Fibroblast of peridontal ligament (primary cell): ENCODE measurements around the gene OR2J1.
"Not testable (repeated sequence)": the region's sequence is repeated elsewhere in the genome, so short reads cannot be mapped to it uniquely, and the experiment has no call there.

Experiments used
- DNase-seq: peaks from one replicate; pipeline ENCODE4 v3.0.0-alpha.2; 2010; ENCODE audit errors: extremely low read depth

OR2J1 gene

DNA sequence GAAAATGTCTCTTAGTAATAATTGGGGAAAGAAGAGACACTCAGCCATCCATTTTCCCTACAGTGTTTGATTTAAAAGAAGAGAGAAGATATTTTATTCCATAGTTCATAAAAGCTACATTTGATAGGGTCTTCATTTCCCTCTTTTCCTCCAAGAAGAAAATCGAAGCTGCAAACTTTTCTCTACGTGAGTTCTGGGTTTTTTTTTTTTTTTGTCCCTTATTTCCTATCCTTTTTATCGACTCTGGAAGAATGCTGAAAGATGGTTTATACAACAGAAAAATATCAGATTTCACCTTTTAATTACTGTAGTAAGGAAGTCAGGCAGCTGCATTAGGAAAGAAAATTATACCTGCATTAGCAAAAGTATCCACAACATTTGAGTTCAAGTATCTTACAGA is at the start of gene OR2J1:
TSS of gene OR2J1 (plus strand) at position 301 of the 400 bp plus-strand sequence. CDS start 1,453 bp downstream, outside the sequence.
- no peak for DNase-seq

DNA sequence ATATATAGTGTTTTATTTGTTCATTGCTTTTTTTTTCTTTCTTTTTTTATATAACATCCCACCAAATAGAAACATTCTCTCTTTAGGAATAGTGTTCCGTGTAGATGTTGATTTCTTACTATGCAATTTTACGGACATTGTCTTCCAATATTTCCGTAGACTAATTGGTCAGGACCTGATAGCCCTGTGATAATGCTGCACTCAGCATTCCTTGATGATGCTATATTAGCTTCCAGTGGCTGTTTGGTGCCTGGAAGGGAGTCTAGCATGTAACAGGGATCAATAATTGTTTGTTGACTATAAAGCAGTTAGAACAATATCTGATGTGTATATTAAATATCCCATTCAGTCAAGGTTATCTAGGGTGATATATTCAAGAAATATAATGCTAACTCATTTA is 47.6 kb upstream of the OR2J1 start:
- no peak for DNase-seq

DNA sequence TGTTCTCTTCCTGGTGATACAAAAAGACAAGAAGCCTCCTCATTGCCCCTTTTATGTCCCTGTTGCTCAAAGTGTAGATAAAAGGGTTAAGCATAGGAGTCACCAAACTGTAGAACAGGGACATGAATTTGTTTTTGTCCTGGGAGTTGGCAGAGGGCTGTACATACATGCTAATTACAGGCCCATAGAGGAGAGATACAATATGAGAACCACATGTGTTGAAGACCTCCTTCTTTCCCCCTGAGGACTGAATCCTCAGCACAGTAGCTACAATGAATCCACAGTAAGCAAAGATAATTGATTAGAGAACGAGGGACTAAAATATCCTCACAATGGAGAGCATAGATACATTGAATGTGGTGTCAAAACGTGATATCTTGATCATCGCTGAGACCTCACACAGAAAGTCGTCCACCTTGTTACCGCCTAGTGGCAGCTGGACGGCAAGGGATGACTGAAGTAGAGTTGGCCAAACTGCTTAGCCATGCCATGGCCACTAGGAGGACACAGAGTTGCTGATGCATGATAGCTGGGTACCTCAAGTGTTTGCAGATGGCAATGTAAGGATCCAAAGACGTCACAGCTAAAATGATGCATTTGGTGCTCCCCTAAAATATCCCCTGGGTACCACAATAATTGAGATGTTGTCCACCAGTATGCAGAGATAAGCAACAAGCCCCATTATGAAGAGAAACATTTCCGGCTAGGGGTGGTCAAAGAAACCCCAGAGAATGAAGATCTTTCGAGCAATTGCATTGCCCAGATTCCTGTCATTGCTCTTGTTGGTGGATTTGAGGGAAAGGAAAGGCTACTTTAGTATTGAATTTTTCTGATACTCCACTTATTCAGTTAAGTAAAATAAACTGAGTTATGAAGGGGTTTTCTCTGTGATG is 27.2 kb upstream of the OR2J1 start:
- no peak for DNase-seq

DNA sequence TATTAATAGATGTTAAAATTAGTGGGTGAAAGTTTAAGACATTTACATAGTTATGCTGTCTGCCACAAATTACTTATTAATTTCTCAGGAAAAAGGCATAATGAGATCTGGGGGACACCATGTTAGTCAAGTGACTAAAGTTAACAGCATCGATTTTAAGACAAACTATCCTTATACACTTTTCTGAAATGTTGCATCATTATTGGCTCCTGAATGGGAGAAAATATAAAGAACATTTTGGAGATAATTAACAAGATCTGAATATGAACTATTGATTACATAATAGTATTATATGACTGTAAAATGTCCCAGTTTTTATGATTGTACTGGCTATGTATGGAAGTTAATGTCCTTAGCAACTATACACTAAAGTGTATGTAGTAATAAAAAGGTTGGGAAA is 20.1 kb upstream of the OR2J1 start:
- no peak for DNase-seq

DNA sequence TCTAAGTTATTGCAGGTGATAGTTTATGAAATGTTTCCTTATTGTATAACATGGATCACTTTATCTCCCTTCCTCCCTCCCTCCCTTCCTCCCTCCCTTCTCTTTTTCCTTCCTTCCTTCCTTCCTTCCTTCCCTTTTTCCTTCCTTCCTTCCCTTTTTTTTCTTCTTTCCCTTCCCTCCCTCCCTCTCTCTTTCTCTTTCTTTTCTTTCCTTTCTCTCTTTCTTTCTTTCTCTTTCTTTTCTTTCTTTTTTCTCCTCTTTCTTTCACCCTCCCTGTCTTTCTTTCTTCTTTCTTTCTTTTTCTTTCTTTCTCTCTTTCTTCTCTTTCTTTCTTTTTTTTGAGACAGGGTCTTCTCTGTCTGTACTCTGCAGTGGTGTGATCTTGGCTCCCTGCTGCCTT is 18.0 kb upstream of the OR2J1 start:
- no peak for DNase-seq

DNA sequence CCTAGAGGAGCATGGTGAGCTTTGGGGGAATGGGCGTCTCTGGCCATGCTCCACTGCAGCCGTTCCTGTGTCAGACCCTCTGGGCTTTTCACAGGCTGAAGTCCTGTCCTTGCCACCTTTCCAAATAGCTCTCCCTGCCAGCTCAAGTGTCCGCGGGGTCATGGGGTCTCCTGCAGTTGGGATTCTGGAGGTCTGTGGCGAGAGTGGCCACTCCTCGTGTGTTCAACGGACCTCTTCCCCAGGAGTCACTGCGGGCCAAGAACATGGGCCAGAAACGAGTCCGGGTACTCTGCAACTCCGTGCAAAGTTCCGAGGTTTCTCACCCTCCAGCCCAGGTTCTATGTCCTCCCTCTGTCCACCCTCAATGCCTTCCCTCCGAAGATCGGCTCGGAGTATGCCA is 16.8 kb upstream of the OR2J1 start:
- DNase-seq = no peak

DNA sequence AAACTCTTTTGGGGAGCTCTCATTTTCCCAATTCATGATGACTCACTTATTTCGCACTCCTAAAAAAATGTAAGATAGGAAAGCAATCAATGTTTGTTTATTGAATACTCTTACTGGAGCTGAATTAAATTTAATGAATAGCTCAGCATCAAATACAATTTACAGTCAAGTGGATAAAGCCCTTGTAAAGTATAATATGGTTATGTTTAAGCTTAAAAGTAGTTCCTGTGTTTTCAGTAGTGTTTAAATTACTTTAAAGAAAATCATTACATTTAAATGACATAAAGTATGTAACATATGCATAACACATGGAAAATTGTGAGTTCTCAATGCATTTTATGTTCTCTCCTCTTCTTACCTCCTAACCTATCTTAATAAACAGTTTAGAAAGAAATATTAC is 12.1 kb upstream of the OR2J1 start, which contains the start of gene OR2B3:
TSS of gene OR2B3 (minus strand) at position 101 of the 400 bp plus-strand sequence. CDS start at position 36, 65 bp downstream.
- no peak for DNase-seq

DNA sequence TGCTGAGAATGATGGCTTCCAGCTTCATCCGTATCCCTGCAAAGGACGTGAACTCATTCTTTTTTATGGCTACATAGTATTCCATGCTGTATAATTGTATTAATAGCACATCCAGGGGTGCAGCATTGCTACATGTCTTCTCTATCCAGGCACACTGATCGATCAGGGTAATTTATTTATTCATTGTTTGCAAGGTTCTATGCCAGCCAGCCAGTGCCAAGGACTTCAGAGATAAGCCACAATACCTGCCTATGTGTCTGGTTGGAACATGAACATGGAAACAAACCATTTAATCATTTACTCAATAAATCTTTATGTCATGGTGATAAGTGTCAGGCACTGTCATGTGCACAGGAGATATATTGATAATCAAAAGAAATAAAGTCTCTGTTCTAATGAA is 6.3 kb upstream of the OR2J1 start:
- DNase-seq = no peak

DNA sequence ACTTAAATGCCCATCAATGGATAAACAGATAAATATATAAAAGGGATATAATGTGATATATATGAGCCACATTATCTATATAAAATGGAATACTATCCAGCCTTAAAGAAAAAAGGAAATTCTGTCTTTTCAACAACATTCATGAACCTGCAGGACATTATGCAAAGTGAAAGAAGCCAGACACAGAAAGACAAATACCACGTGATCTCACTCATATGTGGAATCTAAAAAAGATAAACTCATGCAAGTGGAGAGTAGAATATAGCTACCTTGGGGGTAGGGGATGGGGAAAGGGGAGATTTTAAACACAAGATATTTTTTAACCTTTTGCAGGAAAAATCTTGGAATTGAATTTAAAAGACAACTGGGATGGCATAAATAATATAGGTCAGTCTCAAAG is 1.5 kb upstream of the OR2J1 start:
- no peak for DNase-seq

DNA sequence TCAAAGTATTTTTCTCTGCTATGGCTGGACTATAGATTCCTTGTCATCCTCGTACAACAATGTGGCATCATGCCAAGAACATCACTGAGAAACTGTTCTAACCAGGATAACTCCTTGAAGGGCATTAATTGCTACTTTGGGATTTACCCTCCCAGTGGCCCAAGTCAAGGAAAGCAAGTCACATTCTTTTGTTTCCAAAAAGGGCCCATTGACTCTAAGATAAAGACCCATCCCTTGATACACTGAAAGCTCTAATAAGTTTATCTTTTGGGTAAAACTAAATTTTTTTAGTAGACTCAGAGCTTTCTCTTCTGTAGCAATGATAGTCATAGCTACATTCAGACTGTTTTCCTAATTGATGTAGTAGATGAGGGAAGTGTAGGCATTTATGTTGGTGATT is 8.5 kb downstream of the OR2J1 start, which contains the start of gene OR2J3:
TSS of gene OR2J3 (plus strand) at position 301 of the 400 bp plus-strand sequence. CDS start 3,833 bp downstream, outside the sequence.
- DNase-seq = no peak

DNA sequence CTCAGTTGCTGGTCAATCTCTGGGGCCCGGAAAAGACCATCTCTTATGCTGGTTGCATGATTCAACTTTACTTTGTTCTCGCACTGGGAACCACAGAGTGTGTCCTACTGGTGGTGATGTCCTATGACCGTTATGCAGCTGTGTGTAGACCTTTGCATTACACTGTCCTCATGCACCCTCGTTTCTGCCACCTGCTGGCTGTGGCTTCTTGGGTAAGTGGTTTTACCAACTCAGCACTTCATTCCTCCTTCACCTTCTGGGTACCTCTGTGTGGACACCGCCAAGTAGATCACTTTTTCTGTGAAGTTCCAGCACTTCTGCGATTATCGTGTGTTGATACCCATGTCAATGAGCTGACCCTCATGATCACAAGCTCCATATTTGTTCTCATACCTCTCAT is 12.8 kb downstream of the OR2J1 start:
- DNase-seq = no peak

DNA sequence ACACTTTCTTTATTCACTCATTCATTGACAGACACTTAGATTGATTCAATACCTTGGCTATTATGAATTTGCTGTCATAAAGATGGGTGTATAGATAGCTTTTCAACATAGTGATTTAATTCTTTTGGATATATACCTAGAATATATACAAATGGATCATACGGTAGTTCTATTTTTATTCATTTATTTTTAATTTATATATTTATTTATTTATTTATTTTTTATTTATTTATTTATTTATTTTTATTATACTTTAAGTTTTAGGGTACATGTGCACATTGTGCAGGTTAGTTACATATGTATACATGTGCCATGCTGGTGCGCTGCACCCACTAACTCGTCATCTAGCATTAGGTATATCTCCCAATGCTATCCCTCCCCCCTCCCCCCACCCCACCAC is 15.7 kb downstream of the OR2J1 start:
- DNase-seq = not testable (repeated sequence)

DNA sequence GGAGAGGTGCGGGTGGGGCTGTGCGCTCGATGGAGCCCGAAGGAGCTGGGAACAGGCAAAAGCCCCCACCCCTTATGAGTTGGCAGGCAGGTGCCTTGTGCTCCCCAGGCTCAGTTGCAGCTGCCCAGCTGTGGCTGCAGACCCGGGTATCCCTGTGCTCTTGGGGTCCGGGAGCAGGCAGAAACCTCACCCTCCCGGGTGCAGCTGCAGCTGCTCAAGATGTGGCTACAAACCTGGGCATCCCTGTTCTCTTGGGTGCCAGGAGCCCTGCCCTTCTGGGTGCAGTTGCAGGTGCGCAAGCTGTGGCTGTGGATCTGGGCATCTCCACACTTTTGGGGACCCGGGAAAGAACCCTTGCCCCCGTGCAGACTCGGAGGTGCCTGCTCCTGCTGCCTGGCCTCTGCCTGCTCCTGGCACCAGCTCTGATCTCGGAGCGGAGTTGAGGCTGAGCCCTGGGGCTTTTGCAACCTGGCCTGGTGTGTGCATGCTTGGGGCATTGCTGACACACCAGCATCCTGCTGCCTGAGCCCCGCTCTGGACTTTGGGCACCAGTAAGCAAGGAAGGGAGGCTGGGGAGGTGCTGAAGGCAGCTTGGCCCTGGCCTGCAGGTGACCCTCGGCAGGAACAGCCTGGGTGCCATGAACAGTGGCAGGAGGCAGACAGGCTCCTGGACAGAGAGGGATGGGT is 30.2 kb downstream of the OR2J1 start:
- DNase-seq = no peak

DNA sequence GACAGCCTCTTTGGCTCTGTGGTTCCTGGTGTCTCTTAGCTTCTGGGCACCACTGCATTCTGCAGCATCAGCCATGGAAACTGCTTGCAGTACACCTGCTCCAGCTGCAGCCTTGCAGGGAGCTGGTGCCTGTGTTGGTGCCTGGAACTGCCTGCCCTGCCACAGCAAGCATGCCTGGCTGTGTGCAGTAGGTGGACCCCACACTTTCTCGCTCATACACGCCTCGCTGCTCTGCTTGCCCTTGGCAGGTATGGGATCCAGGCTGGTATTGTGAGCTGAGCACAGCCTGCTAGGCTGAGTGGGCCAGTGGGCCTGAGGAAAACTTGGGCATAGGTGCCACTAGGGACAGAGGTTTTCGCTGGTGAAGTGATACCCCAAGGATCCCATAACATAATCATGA is 31.4 kb downstream of the OR2J1 start:
- no peak for DNase-seq

DNA sequence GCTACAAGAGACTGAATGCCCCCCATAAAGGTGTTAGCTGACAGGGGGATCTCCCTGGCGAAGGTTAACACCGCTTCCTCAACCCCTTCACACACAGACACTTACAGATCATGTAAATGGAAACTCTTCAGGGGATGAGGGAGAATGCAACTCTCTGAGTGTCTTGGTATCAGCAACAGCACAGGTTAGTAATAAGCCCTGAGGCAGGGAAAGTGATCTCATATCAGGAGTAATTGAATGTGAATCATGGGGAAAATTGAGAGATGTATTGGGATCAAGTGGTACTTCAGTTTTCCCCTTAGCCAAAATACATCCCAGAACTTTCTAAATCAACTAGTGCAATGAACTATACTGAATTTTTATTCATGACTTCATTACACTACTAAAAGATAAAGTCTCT is 32.4 kb downstream of the OR2J1 start:
- DNase-seq = no peak

DNA sequence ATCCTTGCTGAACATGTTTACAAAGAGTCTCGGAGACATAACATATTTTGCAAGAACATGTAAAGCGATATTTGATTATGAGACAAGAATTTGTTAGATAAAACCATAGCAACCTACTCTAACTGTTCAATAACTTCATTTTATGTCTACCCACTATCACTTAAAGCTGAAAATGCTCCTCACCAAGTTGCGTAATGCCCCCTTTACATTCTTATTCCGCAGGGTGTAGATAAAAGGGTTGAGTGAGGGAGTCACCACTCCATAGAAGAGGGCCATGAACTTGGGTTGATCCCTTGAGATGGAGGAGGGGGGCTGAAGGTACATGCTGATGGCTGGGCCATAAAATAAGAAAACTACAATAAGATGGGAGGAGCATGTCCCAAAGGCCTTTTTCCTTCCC is 38.4 kb downstream of the OR2J1 start:
- no peak for DNase-seq

DNA sequence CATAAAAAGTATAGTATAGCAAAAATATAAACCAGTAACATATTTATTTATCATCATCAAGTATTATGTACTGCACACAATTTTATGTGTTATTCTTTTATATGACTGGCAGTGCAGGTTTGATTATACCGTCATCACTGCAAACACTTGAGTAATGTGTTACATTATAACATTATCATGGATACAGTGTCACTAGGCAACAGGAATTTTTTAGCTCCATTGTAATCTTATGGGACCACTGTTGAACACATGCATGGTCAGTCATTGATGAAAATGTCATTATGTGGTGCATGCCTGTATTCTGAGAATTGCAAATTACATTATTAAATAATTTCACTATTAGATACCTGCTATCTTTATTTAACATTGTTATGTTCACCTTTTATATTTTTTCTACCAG is 42.3 kb downstream of the OR2J1 start:
- no peak for DNase-seq

DNA sequence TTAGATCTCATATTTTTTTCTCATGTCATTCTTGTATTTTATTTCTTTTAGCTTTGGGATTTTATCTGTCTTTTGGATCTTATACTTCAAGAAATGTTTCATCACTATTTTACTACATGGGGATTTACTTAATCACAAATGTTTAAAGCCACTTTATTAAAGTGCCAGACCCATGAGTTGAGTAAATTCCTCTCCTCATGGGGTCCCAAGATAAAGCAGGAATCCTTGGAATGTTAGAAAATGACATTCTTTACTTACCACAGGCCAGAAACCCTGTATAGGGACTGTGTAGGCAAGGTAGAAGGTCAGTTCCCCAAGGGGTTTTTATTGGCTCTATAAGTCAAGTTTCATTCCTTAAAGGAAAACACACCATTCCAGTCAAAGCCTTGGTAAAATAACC is 43.0 kb downstream of the OR2J1 start:
- DNase-seq = no peak

DNA sequence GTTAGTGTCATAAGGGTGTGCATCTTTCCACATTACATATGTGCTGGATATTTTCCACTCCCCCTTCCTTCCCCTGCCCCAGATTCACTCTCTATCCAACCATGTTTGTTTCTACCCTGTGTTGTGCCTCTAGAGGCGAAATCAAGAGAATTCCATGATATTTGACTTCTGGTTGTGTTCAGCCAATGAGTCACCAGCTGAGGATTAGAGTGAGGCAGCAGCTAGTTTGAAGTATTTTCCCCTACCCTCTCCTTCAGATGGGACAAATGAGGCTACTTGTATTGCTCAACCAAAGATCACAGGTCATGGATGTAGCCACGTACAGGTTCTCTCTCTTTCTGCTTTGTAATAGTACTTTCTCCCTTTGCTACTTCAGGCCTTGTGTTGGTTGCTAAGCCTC is 46.9 kb downstream of the OR2J1 start:
- no peak for DNase-seq

DNA sequence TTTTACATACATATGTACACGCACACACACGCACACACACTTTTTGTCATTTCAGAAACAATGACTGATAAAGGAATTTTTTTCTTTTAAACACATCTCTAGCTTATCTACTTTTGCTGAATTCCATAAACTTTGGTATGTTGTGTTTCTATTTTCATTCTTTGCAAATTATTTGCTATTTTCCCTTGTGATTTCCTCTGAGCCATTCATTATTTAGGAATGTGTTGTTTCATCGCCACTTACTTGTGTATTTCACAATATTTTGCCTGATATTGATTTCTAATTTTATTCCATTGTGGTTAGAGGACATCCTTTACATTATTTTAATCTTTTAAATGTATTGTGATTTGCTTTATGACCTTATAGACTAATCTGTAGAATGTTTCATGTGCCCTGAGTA is 47.8 kb downstream of the OR2J1 start:
- DNase-seq = no peak

DNA sequence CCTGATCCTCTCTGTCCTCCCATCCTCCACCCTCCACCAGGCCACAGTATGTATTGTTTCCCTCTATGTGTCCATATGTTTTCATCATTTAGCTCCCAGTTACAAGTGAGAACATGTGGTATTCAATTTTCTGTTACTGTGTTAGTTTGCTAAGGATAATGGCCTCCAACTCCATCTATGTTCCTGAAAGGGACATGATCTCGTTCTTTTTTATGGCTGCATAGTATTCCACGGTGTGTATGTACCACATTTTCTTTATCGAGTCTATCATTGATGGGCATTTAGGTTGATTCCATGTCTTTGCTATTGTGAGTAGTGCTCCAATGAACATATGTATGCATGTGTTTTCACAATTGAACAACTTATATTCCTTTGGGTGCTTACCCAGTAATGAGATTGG is 50.2 kb downstream of the OR2J1 start:
- DNase-seq = not testable (repeated sequence)
